Fibroblast of skin of left quadriceps (primary cell): ENCODE data around the gene ALKBH4.
"Not testable (repeated sequence)": the region's sequence is repeated elsewhere in the genome, so short reads cannot be mapped to it uniquely, and the experiment has no call there.

Experiments
- DNase-seq, 2 experiments: peaks; one replicate each; pipeline ENCODE4 v3.0.0-alpha.2; 2013; ENCODE audit warnings: low read depth in 2 of 2

ALKBH4 gene

GRCh38 chr7:102478314-102479208 is 13.9 kb upstream of the ALKBH4 start, which contains the start of gene POLR2J:
POLR2J (minus strand) TSS chr7:102478922; CDS start chr7:102478860, 62 bp downstream.
- peak; percentile 45 to 52 for DNase-seq

- not testable (repeated sequence) for DNase-seq
These were observed 10.2 kb upstream of the ALKBH4 start for GRCh38 chr7:102474736-102475435.

GRCh38 chr7:102474116-102474515 is 9.5 kb upstream of the ALKBH4 start:
- not testable (repeated sequence) for DNase-seq

GRCh38 chr7:102473271-102473991 is 8.8 kb upstream of the ALKBH4 start:
- no peak for DNase-seq

GRCh38 chr7:102472126-102473041 is 7.7 kb upstream of the ALKBH4 start:
- DNase-seq = no peak

GRCh38 chr7:102471791-102472125 is 7.1 kb upstream of the ALKBH4 start:
- no peak for DNase-seq

- DNase-seq = no peak
These were observed 5.5 kb upstream of the ALKBH4 start for GRCh38 chr7:102469972-102470825.

- DNase-seq = no peak
These were observed 4.8 kb upstream of the ALKBH4 start for GRCh38 chr7:102469351-102469971.

GRCh38 chr7:102468478-102469350 is 4.1 kb upstream of the ALKBH4 start:
- no peak for DNase-seq

- no peak for DNase-seq
These were observed 3.2 kb upstream of the ALKBH4 start for GRCh38 chr7:102467581-102468477.

GRCh38 chr7:102466097-102466496 is 1.4 kb upstream of the ALKBH4 start:
- no peak for DNase-seq

- DNase-seq = no peak
These were observed 654 bp downstream of the ALKBH4 start for GRCh38 chr7:102463841-102464576.

- DNase-seq = no peak
These were observed 4.2 kb downstream of the ALKBH4 start for GRCh38 chr7:102460467-102460866.

- DNase-seq = no peak
These were observed 5.3 kb downstream of the ALKBH4 start for GRCh38 chr7:102459221-102459844.

GRCh38 chr7:102457352-102457924 is 7.2 kb downstream of the ALKBH4 start:
- no peak for DNase-seq

- DNase-seq = peak; percentile 9 to 18
These were observed 8.3 kb downstream of the ALKBH4 start for GRCh38 chr7:102456327-102456726.
